Ovary (tissue), 9 donors: ENCODE data around the gene CYB5A. TPM values are rescaled to one million over a fixed set of nuclear protein-coding genes. Genes with fewer than 3 reads are reported as not detected.

Experiments used
- DNase-seq, 5 donors: peaks; one replicate each; pipeline ENCODE4 v3.0.0-alpha.2; 2019 to 2020
- H3K27ac ChIP-seq, 2 donors: fragments of 200-600 bp; one replicate each; pipeline versions ENCODE4 v1.5.1 to v1.8.0; 2019 to 2022
- H3K27me3 ChIP-seq: fragments of 200-600 bp; one replicate; pipeline ENCODE4 v1.8.0; 2022
- H3K36me3 ChIP-seq: fragments of 200-600 bp; sonication (generic); one replicate; pipeline ENCODE4 v1.5.1; 2019
- H3K4me1 ChIP-seq: one replicate; pipeline ENCODE4 v1.8.1; 2013; ENCODE audit warnings: mild to moderate bottlenecking, moderate library complexity; ENCODE audit not compliant: insufficient read depth
- H3K4me3 ChIP-seq: fragments of 200-600 bp; sonication (generic); one replicate; pipeline ENCODE4 v1.5.1; 2017
- H3K9me3 ChIP-seq, 2 donors: fragments of 200-600 bp in 1 of 2; sonication (generic) in 1 of 2; one replicate each; pipeline versions ENCODE4 v1.5.1 to v1.8.1; 2013 to 2019; ENCODE audit warnings: mild to moderate bottlenecking in 1 of 2, moderate library complexity in 1 of 2
- EP300 ChIP-seq: sonication (generic); formaldehyde crosslinking; IDR thresholded peaks from one replicate; pipeline ENCODE4 v1.6.1; 2017; ENCODE audit warnings: antibody characterized with exemption
- POLR2A ChIP-seq: fragments of 450-650 bp; IDR thresholded peaks from one replicate; pipeline ENCODE4 v1.6.1; 2017; ENCODE audit warnings: antibody characterized with exemption, mild to moderate bottlenecking, moderate library complexity
- WGBS, 3 donors: extraction: QIAGEN DNeasy Blood & Tissue Kit in 1 of 3; methylation state at CpG; one replicate each; pipeline versions ENCODE4 v1.1.5 to v1.1.7; 2013 to 2017; 5-methylcytosine and 5-hydroxymethylcytosine counted together
- intact Hi-C, 4 donors: fragments of 100-400 bp; cut with DNase I; formaldehyde crosslinking; loops; one replicate each; pipeline versions ENCODE4 v1.11.0 to v1.15.1; 2022 to 2023
- polyA plus RNA-seq, 2 donors: library from polyadenylated mRNA; stranded (reverse); fragments of 200-250 nt in 1 of 2; fragments of 350-450 nt in 1 of 2; fragmentation: Illumina TruSeq in 1 of 2; extraction: RNeasy Lipid Tissue Mini Kit (QIAGEN cat#74804) in 1 of 2; gene quantifications; one replicate each; pipeline ENCODE4 v1.2.3, GENCODE V29; 2013 to 2014
- total RNA-seq, 7 donors: library from RNA; depleted of rRNA in 2 of 7; stranded (reverse); fragments of >200 nt in 2 of 7; fragmentation: NEBNext Ultra II Directional in 3 of 7; extraction: Animal tissue kit (Norgen Biotek cat#: 25700) in 3 of 7; gene quantifications; one replicate each; pipeline versions ENCODE4 v1.1.0 to v1.2.4, GENCODE V29; 2016 to 2023
- TF ChIP-seq, protein P1 (sequence below), 3 donors: fragments of 450-650 bp in 2 of 3; fragments of 200-600 bp in 1 of 3; IDR thresholded peaks; one replicate each; pipeline versions ENCODE4 v1.5.1 to v1.8.0; 2016 to 2022; ENCODE audit warnings: antibody characterized with exemption in 3 of 3, mild to moderate bottlenecking in 1 of 3
- donor health status: DM: no; HTN: no; CAD: no; lungs with moderate emphysema.
- donor health status: DM: no; HTN: no; CAD: no.
- donor health status: Bipolar disorder and iron deficiency.
- donor health status: DM: yes; HTN: yes; CAD: no.
- donor health status: DM: no; HTN: no; CAD: no.
- donor health status: DM: yes; HTN: yes; CAD: no.

Gene CYB5A
- total and polyA plus RNA-seq, 9 donors, result 158 to 454 (median 293) TPM

DNA sequence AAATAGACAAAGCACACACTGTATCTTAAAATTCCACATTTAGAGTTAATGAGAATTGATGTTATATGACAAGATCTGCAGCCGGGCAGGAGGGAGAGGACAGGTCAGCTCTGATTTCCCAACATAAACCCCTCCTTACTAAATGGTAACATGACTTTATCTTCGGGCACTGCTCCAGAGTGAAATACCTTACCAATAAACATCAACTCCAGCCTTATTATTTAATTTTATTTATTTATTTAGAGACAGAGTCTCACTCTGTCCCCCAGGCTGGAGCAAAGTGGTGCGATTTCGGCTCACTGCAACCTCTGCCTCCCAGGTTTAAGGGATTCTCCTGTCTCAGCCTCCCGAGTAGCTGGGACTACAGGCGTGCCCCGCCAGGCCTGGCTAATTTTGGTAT lies 1.7 kb downstream of the CYB5A start:
- Histone ChIP-seq H3K36me3 (no peaks in the 10 kb centered on the region), H3K4me1 (peaks cover 12% of the 10 kb centered on the region), H3K27me3 (no peaks in the 10 kb centered on the region), H3K9me3 (no peaks in the 10 kb centered on the region), H3K27ac (peak overlapping the region in 1 of 2 donors; percentile 52), H3K4me3 (peak overlapping the region; percentile 91)
- intact Hi-C loops, result loop anchor here in 1 of 4 donors (10.0 kb wide), 1 partner anchor 85 kb away; no protein-coding TSS in a partner anchor
- WGBS, 3 donors, result 87 to 94% (median 91%) methylated on average over 7 of the region's 7 CpGs
- TF ChIP-seq POLR2A, result no peak
- DNase-seq, result no peak

DNA sequence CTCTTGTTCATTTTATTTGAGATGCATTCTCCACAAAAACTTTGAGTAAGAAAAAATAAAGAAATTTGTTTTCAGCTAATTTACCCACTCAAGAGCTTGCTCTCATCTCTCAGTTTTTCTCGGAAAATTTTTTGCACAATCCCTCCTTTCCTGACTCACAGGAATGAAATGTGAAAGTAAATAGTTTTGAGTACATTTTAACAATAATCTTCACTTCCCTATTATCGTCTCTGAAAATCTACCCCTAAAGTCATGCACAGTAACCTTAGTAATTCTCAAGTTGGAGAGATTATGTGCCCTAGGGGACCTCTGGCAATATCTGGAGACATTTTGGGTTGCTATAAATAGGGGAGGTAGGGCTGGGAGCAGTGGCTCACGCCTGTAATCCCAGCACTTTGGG lies 2.6 kb downstream of the CYB5A start:
- no peak for DNase-seq
- Histone ChIP-seq H3K27ac (peak overlapping the region in 1 of 2 donors; percentile 27), H3K4me1 (peaks cover 14% of the 10 kb centered on the region), H3K9me3 (no peaks in the 10 kb centered on the region), H3K36me3 (no peaks in the 10 kb centered on the region), H3K27me3 (no peaks in the 10 kb centered on the region), H3K4me3 (peak overlapping the region; percentile 8)
- TF ChIP-seq, protein P1, sequence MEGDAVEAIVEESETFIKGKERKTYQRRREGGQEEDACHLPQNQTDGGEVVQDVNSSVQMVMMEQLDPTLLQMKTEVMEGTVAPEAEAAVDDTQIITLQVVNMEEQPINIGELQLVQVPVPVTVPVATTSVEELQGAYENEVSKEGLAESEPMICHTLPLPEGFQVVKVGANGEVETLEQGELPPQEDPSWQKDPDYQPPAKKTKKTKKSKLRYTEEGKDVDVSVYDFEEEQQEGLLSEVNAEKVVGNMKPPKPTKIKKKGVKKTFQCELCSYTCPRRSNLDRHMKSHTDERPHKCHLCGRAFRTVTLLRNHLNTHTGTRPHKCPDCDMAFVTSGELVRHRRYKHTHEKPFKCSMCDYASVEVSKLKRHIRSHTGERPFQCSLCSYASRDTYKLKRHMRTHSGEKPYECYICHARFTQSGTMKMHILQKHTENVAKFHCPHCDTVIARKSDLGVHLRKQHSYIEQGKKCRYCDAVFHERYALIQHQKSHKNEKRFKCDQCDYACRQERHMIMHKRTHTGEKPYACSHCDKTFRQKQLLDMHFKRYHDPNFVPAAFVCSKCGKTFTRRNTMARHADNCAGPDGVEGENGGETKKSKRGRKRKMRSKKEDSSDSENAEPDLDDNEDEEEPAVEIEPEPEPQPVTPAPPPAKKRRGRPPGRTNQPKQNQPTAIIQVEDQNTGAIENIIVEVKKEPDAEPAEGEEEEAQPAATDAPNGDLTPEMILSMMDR (IDR thresholded peaks at IDR 0.05), result no peak
- TF ChIP-seq EP300, result no peak
- no peak for TF ChIP-seq POLR2A
- WGBS, 3 donors, result 36 to 40% (median 39%) methylated on average over 3 of the region's 3 CpGs
- intact Hi-C loops, result loop anchor here in 2 of 4 donors (5.0 to 10.0 kb wide), 2 partner anchors 54 to 142 kb away; partner anchors contain the start of genes FBXO15 (in 1 of the 2) and TIMM21 (in 1 of the 2)

DNA sequence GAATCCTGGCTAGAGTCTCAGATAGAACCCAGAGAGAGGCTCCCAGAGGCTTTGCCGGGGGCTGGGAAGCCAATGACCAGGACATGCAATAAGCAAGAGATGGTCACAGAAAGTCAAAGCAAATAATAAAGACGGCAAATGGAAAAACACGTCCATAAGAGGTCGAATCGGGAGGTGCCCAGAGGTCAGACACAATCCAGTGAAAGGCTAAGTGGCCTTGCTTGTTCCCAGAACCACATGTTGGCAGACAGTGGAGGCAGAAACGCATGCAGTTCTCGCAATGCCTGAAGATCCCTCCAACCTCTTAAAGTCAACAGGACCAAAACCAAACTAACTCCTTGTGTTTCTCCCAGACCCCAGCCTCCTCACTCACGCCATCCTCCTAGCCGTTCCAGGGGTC lies 3.0 kb downstream of the CYB5A start:
- Histone ChIP-seq H3K27ac (peak overlapping the region; percentile 9 to 27), H3K4me1 (peaks cover 16% of the 10 kb centered on the region), H3K27me3 (no peaks in the 10 kb centered on the region), H3K36me3 (no peaks in the 10 kb centered on the region), H3K4me3 (peak overlapping the region; percentile 8), H3K9me3 (no peaks in the 10 kb centered on the region)
- TF ChIP-seq, protein P1 (IDR thresholded peaks at IDR 0.05), result no peak
- TF ChIP-seq EP300 (no peak), POLR2A (no peak)
- DNase-seq, result peak in 1 of 5 donors; percentile 41
- 45 to 57% (median 48%) methylated on average over 9 of the region's 9 CpGs for WGBS, 3 donors
- intact Hi-C loops, result loop anchor here in 2 of 4 donors (5.0 to 10.0 kb wide), 2 partner anchors 54 to 141 kb away; partner anchors contain the start of genes FBXO15 (in 1 of the 2) and TIMM21 (in 1 of the 2)

DNA sequence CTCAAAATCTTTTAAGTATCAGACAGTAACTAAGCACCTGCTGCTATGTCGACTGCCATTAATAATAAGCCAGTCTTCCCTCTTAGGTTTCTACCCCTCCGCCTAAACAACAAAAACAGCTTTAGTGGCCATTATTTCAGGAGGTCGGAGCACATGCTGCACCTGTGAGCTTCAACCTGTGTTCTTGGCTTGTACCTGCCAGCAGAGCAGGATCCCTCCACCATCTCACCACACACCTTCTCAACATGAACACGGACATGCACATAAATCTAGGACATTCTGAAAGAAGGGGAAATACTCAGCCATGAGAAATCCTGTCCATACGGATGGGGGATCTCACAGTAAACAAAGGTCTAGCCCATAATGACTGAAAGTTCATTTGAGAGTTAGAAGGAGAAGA lies 3.7 kb downstream of the CYB5A start:
- TF ChIP-seq, protein P1 (IDR thresholded peaks at IDR 0.05), result no peak
- no peak for TF ChIP-seq POLR2A
- TF ChIP-seq EP300, result no peak
- Histone ChIP-seq H3K27me3 (no peaks in the 10 kb centered on the region), H3K4me3 (no peak overlapping the region), H3K9me3 (no peaks in the 10 kb centered on the region), H3K36me3 (no peaks in the 10 kb centered on the region), H3K27ac (peak overlapping the region; percentile 9 to 27), H3K4me1 (peaks cover 19% of the 10 kb centered on the region)
- no peak for DNase-seq
- intact Hi-C loops, result loop anchor here in 2 of 4 donors (5.0 to 10.0 kb wide), 2 partner anchors 53 to 141 kb away; partner anchors contain the start of genes FBXO15 (in 1 of the 2) and TIMM21 (in 1 of the 2)
- 88 to 91% (median 90%) methylated on average over 5 of the region's 5 CpGs for WGBS, 3 donors

DNA sequence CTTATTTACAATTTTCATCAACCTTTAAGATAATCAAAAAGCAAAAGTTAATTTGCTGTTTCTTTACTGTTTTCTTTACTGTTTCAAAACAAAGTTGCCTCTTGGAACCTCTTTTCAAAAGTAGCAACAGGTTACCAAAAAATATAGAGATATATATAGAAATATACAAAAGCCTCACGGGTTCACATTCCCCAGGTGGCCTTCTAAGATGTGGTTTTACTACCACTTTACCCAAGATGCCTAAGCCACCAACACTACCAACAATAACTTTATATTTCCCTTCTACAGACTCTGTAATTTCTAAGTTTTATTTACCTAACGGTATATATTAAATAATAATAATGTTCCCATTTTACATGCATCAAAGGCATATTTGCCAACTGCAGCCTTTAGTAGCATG lies 4.9 kb downstream of the CYB5A start:
- no peak for DNase-seq
- intact Hi-C loops, result loop anchor here in 2 of 4 donors (5.0 to 10.0 kb wide), 2 partner anchors 52 to 140 kb away; partner anchors contain the start of genes FBXO15 (in 1 of the 2) and TIMM21 (in 1 of the 2)
- 91 to 93% (median 92%) methylated on average over 2 of the region's 2 CpGs for WGBS, 3 donors
- Histone ChIP-seq H3K9me3 (no peaks in the 10 kb centered on the region), H3K27ac (no peak overlapping the region), H3K36me3 (no peaks in the 10 kb centered on the region), H3K4me1 (peaks cover 24% of the 10 kb centered on the region), H3K27me3 (no peaks in the 10 kb centered on the region), H3K4me3 (no peak overlapping the region)
- TF ChIP-seq POLR2A (no peak), EP300 (no peak)
- TF ChIP-seq, protein P1 (IDR thresholded peaks at IDR 0.05), result no peak
